Measurements from ENCODE around the gene ATAT1.

Gene ATAT1

DNA sequence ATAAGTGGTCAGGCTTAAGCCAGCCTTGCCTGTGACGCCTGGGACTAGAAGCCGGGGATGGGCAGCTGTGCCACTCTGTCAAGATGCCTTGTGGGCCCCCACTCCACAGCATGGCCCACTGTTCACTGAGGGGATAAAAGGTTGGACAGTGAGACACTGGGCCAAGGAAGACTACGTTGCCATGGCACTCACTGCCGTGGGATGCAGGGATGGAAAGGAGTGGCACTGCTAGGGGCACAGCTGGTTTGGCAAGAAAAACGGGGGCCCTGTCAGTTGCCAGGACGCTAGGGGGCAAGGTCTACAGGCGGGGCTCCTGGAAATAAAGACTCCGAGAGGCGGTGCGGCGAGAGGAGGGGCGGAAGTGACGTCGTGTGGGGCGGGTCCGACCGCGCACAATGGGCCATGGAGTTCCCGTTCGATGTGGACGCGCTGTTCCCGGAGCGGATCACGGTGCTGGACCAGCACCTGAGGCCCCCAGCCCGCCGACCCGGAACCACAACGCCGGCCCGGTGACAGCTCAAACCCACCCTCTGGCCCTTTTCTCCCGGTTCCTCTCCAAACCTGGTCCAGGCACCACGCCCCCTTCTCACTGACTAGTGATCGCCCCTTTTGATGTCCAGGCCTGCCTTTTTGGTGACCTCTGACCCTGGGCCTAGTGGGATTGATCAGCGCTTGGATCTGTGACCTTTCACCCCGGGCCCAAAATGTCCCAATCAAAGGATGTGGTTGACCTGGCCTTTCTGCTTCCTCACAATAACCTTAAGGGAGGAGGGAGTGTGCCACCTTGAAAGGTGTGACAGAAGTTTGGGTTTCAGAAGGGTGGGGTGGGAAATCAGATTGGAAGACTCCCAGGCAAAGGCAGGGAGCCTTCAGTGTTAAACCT, at the start of gene ATAT1:
Gene ATAT1 (plus strand): TSS at position 391 of the 883 bp plus-strand sequence.
- peak; percentile 93 for DNase-seq (ENCODE audit: low read depth, low spot score)

DNA sequence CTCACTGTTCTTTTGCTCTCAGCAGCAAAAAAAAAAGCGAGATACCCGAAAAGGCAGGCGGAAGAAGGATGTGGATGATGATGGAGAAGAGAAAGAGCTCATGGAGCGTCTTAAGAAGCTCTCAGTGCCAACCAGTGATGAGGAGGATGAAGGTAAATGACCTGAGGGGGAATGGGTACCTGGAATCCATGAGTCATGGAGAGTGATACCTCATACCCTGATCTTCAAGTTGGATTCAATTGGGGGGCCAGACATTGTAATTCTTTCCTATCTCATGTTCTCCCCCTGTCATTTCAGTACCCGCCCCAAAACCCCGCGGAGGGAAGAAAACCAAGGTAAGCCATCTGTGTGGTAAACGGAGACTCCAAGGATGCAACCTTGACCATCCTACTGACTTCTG, 48.6 kb upstream of the ATAT1 start:
- no peak for DNase-seq (ENCODE audit: low read depth, low spot score)

DNA sequence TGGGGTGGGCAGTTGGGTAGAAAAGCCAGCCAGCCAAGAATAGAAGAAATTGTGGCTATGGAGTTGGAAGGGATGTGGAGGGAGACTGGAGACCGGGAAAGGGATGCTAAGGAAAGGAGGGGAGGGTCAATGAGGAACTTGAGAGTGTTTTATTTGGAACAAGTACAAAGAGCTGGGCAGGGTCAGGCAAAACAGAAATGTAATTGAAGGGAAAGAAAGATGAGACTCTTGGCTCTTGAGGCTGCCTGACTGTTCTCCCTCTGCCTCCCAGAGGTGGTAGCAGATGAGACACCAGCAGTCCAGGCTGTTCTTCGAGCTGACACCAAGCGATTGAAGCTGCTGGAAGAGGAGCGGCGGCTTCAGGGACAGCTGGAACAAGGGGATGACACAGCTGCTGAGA, 42.8 kb upstream of the ATAT1 start:
- no peak for DNase-seq (ENCODE audit: low read depth, low spot score)

DNA sequence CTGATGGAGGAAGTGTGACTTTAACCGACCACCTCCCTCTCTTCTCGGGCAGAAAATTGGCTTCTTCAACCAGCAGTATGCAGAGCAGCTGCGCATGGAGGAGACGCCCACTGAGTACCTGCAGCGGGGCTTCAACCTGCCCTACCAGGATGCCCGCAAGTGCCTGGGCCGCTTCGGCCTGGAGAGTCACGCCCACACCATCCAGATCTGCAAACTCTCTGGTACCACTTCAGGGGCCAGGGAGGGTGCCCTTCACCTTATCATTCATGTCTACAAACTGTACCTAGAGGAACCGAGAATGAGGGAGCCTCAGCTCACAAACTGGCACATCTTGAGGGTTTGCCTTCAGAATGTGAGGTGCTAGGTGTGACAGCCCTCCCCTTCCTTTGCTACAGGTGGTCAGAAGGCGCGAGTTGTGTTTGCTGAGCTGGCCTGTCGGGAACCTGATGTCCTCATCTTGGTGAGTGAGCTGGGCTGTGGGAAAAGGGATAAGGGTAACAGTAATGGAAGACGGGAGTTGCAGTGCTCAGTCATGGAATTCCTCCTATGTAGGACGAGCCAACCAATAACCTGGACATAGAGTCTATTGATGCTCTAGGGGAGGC, 36.8 kb upstream of the ATAT1 start:
- no peak for DNase-seq (ENCODE audit: low read depth, low spot score)

DNA sequence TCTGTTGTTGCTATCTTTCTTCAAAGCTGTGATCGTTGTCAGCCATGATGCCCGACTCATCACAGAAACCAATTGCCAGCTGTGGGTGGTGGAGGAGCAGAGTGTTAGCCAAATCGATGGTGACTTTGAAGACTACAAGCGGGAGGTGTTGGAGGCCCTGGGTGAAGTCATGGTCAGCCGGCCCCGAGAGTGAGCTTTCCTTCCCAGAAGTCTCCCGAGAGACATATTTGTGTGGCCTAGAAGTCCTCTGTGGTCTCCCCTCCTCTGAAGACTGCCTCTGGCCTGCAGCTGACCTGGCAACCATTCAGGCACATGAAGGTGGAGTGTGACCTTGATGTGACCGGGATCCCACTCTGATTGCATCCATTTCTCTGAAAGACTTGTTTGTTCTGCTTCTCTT, 36.2 kb upstream of the ATAT1 start:
- no peak for DNase-seq (ENCODE audit: low read depth, low spot score)

DNA sequence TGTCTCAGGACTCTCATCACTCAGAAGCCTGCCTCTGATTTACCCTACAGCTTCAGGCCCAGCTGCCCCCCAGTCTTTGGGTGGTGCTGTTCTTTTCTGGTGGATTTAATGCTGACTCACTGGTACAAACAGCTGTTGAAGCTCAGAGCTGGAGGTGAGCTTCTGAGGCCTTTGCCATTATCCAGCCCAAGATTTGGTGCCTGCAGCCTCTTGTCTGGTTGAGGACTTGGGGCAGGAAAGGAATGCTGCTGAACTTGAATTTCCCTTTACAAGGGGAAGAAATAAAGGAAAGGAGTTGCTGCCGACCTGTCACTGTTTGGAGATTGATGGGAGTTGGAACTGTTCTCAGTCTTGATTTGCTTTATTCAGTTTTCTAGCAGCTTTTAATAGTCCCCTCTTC, 35.7 kb upstream of the ATAT1 start:
- DNase-seq (ENCODE audit: low read depth, low spot score), result peak; percentile 31

DNA sequence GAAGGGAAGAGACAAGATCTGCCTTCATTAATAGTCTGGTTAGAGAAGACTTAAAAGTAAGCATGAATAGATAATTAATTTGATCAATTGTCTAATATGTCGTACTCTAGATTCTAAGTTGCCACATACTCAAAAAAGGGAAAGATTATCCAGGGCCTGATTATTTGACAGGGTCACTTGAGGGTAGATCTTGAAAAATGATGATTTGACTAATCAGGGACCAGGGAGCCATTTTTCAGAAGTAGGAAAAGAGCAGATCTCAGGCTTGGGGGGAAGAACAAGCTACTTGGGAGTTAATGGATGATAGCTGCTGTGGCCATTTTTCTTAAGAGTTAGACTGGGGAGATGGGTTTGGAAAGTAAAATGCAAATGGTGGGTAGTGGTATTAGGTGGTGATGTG, 34.4 kb upstream of the ATAT1 start:
- DNase-seq (ENCODE audit: low read depth, low spot score), result no peak

DNA sequence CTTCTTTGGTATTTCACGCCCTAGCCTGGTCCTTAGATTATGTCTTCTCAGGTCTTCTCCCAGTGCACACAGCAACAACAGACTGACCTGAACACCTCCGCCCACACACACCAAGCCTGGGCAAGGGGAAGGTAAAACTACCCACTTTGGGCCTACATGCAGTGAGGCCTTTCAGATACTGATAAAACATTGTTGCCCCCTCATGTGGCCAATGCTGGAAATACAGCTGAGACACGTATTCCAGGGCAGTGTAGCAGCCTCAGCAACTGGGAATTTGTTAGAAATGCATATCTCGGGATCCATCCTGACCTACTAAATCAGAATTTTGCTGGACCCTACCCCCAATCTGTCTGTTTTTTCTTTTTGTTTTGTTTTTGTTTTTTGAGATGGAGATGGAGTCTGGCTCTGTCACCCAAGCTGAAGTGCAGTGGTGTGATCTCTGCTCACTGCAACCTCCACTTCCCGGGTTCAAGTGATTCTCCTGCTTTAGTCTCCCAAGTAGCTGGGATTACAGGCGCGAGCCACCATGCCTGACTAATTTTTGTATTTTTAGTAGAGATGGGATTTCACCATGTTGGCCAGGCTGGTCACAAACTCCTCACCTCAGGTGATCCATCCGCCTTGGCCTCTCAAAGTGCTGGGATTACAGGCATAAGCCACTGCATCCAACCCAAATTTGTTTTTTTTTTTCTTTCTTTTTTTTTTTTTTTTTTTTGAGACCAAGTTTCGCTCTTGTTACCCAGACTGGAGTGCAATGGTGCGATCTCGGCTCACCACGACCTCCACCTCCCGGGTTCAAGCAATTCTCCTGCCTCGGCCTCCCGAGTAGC, 29.1 kb upstream of the ATAT1 start:
- peak; percentile 87 for DNase-seq (ENCODE audit: low read depth, low spot score)

DNA sequence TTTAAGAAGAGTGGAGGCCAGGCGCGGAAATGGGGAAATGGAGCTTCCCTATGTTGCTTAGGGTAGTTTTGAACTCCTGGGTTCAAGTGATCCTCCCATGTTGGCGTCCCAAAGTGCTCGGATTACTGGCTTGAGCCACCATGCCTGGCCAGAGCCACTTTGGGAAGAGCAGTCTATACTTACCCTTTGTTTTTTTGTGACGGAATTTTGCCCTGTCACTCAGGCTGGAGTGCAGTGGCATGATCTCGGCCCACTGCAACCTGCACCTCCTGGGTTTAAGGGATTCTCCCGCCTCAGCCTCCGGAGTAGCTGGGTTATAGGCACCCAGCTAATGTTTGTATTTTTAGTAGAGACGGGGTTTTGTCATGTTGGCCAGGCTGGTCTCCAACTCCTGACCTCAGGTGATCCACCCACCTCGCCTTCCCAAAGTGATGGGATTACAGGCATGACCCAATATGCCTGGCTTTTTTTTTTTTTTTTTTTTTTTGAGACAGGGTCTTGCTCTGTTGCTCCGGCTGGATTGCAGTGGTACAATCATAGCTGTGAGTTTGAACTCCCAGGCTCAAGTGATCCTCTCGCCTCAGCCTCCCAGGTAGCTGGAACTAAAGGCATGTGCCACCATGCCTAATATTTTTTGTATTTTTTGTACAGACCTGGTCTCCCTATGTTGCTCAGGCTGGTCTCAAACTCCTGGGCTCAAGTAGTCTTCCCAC, 27.6 kb upstream of the ATAT1 start:
- DNase-seq (ENCODE audit: low read depth, low spot score), result no peak

DNA sequence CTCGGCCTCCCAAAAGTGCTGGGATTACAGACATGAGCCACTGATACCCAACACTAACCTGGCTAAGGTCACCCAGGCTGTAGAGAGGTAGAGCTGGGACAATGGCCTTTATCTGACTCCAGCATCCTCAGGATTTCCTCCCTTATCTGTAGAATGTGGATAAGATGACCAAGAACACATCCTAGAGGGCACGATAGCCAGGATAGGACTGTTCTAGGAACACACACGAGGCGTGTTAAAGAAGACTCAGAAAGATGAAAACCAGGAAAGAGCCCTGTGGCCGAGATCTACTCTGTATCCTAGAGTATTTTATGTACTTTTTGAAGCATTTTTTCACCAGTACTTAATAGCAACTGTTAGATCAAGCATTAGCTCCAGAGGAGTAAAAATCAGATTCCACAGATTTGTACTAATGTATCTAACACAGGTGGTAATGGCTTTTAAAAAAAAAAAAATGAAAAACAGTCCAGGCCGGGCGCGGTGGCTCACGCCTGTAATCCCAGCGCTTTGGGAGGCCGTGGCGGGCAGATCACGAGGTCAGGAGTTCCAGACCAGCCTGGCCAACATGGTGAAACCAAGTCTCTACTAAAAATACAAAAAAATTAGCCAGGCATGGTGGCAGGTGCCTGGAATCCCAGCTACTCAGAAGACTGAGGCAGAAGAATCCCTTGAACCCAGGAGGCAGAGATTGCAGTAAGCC, 26.9 kb upstream of the ATAT1 start:
- no peak for DNase-seq (ENCODE audit: low read depth, low spot score)

DNA sequence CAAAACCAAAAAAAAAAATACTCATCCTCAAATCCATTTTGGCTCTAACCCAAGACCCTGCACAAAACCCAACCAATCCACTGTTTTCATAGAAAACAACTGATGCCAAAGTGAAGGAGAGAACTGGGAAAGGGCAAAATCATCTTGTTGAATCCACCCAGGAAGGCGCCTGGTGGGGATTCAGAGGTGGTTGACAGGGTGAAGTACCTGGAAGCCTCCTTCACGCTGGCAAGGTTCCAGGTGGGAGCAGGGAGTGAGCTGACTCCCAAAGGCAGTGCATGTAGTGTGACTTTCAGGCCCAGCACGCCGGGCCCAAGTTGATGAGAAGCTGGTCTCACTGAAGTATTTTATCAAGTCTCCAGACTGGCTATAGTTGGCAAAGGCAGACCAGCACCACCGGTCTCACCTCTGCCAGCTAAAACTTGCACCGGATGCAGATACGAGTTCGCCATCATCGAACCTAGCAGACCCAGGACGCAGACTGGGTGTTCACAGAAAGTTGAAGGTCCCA, 26.2 kb upstream of the ATAT1 start:
- DNase-seq (ENCODE audit: low read depth, low spot score), result no peak

DNA sequence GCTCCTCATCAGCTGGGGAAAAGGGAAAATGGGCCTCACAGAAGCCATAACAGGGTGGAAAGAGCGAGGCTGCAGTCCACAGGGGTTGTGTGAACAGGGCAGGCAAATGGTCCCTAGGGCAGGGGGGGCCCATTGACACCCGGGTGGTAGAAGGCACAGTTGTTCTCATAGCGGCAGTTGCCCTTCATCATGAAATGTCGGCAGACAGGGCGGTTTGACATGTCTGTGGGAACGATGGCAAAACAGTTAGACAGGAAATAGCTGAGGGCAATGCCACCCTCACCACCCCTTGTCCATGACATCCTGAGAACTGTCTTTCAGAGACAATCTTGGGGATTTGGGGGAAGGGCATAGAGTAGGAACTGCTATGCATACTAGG, 25.2 kb upstream of the ATAT1 start:
- DNase-seq (ENCODE audit: low read depth, low spot score), result no peak

DNA sequence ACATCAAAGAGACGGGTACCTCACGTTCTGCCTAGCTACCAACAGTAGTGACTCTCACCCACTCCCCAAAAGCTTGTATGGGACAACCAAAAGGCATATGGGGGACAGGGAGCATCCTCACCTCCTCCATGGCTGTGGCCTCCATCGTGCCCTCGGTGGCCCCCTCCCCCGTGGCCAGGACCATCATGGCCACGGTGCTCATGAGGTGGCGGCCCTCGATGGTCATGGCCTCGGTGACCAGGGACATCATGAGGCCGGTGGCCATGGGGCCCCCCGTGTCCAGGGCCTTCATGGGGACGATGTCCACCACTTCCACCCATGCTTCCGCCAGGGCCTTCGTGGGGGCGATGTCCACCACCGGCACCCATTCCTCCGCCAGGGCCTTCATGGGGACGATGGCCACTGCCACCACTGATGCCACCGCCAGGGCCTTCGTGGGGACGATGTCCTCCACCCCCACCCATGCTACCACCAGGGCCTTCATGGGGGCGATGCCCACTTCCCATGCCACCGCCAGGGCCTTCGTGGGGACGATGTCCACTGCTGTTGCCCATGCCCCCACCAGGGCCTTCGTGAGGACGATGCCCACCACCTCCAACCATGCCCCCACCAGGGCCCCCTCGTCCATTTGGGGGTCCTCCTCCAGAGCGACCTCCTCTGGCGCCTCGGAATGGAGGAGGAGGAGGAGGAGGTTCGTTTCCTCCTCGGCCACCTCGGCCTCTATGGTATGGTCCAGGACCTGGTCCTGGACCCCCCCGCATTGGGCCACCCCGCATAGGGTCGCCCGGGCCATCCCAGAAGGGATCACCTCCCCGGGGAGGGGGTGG, 24.6 kb upstream of the ATAT1 start:
- DNase-seq (ENCODE audit: low read depth, low spot score), result no peak

DNA sequence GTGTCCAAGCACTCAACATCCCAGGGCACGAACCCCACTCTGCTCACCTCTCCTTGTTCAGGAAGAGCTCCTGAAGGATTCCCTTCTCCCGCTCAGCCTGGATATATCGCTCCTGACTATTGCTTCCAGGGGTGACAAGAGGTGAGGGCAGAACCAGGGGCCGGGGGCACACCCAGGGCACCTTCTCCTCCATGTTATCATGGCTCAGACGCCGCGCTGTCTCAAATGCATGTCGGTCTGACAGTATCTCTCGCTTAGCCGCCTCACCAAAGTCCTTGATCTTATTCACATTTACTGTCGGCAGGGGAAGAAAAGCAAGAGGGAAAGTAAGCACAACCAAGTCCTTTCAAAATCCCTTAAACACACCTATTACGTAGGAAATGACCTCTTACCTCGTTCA, 22.7 kb upstream of the ATAT1 start:
- no peak for DNase-seq (ENCODE audit: low read depth, low spot score)

DNA sequence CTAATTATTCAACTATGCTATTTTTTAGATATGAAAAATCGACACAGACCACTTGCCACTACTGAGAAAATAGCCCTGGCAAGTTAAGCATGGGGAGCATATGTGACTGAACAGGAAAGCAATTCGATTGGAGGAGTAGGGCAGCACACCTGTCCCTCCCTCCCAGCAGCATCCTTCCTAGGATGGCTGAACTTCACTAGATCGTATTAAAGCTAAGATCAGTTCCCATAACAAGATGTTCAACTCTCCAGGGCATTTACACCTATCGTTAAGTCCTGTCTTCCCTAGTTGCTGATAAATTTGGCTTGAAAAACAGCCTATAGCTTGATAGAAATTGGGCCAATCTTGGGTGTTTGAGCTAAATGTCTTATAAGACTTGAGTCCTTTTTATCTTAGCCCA, 16.6 kb upstream of the ATAT1 start:
- DNase-seq (ENCODE audit: low read depth, low spot score), result no peak

DNA sequence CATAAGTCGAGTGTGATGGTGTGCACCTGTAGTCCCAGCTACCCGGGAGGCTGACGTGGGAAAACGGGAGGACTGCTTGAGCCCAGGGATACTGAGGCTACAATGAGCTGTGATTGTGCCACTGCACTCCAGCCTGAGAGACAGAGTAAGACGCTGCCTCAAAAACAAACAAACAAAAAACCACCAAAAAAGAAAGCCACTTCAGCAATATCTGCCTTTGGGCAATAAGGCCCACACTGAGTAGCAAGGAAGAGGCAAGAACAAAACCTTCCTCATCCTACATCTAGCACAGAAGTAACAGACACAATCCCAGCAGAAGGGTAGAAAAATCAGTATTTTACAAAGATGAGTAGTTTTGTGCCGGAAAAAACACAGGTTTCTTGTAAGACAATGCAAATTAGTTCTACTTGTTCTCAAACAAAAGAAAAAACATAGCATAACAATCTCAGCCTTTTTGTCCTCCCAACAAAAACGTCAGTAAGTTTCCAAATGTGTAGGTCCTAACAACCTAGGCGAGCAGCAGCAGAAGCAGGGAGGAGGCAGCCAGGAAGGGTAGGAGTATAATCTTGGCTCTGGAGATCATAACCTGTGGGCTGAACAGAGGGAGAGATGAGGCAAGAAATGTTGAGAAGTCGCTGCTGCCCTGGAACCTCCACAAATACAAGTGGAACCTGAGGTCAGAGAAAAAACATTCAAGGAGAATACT, 15.4 kb upstream of the ATAT1 start:
- no peak for DNase-seq (ENCODE audit: low read depth, low spot score)

DNA sequence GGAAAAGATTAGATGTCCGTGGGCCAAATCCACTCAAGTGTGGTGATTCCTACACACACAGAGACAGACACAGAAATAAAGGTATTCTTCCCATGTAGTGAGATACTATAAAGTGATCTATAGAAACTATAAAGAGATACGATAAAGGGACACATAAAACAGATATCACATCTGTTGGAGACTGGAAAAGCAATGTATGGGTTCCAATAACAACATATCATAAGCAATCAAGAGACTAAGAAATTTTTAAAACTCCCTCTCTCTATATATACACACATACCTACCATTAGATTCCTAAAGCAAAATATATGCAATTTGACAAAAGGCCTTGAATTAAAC, 14.8 kb upstream of the ATAT1 start:
- no peak for DNase-seq (ENCODE audit: low read depth, low spot score)

DNA sequence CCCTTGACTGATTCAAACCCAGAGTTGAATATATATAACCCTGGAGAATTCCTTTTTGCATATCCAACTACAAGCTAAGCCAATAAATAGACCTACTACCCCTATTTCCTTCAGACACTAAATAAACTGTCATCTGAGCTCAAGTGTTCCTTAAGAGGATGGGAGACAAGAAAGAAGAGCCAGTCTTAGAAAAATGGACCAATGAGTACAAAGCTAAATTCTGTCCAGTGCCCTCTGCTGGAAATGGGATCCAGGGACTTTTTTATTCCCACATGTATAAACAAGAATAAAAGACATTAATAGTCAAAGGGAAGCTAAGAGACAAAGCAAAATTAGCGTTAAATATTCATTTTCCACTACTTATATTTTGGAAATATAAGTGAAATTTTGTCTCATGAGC, 14.5 kb upstream of the ATAT1 start:
- peak; percentile 50 for DNase-seq (ENCODE audit: low read depth, low spot score)

DNA sequence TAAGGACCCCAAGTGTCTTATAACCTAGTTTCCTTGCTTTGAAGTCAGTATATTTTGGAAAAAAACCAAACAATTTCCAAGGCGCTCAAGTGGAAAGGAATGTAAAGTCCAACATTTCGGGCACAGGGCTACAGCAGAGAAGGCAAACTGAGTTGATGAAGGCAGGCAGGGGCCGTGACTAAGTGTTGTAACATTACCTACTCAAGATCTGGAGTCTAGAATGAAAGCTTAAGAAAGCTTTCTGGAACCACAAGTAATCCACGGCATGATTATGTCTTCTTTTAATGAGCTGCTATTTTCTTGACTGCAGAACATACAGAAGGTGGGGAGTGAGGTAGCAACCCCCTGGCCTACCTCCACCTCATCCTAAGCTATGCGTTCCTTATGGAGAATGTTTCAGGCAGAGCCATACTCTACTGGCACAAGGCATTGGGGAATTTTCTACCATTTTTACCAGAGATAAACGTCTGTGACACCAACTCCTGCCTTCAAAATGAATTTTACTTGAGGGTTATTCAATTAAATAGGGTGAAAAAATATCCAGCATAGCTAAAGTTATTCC, 13.9 kb upstream of the ATAT1 start:
- DNase-seq (ENCODE audit: low read depth, low spot score), result peak; percentile 90

All from astrocyte of the hippocampus (primary cell).